ENCODE results near the gene GGPS1. TPM values are rescaled to one million over a fixed set of nuclear protein-coding genes. Genes with fewer than 3 reads are reported as not detected.
A peak's percentile ranks its signal among the peaks of the same experiment; 100 is the strongest.
"Not testable (repeated sequence)": the region's sequence is repeated elsewhere in the genome, so short reads cannot be mapped to it uniquely, and the experiment has no call there.

The GGPS1 gene
- total RNA-seq, 1 donor from 2014 or later, result 21.1 TPM

DNA sequence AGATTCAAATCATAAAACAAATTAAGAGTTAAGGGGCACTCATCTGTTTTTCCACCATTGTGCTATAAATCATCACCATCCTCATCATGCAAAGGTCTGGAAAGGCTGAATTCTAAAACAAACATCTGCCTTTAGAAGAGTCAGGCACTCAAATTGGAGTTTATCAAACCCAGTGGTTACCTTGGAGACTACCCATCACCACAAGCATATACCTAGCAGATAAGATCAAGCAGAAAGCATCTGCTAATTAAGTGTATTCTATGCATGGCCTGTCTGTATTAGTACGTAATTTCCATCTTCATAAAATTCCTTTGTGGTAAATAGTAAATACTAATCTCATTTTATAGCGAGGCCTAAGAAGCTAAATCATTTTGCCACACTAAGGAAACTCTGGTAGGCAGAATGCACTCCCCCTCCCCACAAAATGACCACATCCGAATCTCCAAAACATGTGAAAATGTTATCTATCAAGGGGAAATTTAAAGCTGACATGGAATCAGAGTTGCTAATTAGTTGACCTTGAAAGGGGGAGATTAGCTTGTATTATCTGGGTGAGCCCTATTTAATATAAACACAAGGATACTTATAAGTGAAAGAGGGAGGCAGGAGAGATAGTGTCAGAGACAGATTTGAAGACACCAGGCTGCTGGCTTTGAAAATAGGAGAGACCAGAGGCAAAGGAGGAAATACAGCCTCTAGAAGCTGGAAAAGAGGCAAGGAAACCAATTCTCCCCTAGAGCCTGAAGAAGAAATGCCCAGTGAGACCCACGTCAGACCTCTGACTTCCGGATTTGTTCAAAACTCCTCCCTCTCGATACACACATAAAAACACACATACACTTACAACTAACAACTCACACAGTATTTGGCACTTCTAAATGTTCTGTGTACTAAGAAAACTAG, 23.6 kb upstream of the GGPS1 start:
- ATAC-seq, result no peak

DNA sequence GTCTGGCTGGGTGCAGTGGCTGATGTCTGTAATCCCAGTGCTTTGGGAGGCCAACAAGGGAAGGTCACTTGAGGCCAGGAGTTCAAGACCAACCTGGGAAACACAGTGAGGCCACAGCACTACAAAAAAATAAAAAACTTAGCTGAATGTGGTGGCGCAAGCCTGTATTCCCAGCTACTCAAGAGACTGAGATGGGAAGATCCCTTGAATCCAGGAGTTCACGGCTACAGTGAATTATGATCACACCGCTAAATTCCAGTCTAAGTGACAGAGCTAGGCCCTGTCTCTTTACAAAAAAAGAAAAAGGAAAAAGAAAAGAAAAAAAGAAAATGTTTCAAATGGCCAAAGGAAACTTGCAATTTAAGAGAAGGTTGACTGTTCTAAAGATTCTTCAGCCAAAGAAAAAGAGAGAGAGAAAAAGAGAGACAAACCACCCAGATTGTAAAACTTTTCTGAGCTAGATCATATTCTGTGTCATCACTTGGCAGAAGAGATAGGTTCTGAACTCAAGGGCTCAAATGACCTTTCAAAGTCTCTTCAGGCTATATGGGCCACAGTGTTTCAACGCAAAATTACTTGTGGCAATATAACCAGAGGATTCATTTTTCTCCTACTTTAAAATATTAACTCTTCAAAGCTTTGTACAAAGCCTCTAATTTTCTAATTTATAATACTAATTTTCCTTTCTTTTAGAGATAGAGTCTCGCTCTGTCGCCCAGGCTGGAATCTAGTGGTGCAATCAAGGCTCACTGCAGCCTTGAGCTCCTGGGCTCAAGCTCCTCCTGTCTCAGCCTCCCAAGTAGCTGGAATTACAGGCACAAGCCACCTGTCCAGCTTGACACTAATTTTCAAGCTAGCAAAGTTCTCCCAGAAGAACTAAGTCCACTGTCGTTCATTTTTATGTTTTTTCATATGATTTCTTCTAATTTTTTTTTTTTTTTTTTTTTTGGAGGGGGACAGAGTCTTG, 20.9 kb upstream of the GGPS1 start:
- no peak for ATAC-seq

DNA sequence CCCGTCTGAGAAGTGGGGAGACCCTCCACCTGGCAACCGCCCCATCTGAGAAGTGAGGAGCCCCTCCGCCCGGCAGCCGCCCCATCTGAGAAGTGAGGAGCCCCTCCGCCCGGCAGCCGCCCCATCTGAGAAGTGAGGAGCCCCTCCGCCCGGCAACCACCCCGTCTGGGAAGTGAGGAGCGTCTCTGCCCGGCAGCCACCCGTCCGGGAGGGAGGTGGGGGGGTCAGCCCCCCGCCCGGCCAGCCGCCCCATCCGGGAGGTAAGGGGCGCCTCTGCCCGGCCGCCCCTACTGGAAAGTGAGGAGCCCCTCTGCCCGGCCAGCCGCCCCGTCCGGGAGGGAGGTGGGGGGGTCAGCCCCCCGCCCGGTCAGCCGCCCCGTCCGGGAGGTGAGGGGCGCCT, 19.2 kb upstream of the GGPS1 start:
- not testable (repeated sequence) for ATAC-seq

DNA sequence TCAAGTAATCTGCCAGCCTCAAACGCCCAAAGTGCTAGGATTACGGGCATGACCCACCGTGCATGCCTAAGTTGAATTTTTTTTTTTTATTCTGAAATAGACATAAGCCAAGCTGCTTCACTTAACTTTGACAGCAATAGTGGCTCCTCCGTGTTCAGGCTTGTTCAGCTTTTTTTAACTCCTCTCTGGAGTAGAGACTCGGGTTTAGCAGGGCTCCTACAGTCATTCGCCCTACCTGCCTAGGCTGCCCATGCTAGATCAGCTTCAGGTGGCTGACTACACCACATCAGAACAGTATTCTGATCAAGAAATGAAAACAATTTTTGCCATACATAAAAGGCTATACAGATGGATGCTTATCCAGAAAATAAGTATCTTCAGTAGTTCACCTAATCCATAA, 15.1 kb upstream of the GGPS1 start:
- peak; percentile 95 for ATAC-seq

DNA sequence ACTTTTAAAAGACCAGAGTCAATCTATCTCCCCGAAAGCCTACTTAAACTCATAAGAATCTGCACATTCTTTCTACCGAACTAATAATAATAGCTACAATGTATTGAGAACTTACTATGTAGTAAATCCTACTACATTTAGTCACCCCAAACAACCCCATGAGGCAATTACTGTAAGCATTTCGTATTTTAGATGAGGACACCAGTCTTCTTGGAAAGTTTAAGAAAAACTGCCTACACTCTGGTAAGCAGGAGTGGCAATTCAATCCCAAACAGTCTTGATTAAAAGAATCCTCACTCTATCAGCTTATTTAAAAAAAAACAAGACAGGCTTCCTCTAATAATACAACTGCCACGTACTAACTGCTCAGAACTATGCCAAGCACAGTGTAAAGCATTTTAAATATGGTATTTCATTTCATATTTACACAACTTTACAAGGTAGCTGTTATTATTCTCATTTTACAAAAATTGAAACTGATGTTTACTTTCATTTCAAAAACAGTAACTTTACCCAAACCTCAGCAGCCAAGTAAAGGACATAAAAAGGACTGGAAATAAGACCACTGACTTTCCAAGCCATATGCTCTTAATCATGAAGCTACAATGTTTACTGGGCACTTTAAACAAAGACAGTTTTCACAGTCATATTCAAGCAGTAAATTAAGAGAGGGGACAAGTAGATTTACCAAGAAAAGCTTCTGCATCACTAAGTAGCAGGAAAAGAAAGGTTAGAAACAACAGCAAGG, 14.3 kb upstream of the GGPS1 start:
- no peak for ATAC-seq

DNA sequence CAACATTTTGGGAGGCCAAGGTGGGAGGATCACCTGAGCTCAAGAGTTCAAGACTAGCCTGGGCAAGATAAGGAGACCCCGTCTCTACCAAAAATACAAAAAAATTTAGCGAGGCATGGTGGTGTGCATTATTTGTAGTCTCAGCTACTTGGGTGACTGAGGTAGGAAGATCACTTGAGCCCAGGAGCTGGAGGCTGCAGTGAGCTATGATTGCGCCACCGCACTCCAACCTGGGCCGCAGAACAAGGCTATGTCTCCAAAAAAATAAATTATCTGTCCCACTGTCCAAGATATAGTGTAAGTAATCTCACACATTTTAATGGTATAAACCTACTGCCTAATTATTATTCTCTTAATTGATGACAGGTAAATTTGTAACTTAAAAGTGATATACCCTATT, 13.2 kb upstream of the GGPS1 start:
- no peak for ATAC-seq

DNA sequence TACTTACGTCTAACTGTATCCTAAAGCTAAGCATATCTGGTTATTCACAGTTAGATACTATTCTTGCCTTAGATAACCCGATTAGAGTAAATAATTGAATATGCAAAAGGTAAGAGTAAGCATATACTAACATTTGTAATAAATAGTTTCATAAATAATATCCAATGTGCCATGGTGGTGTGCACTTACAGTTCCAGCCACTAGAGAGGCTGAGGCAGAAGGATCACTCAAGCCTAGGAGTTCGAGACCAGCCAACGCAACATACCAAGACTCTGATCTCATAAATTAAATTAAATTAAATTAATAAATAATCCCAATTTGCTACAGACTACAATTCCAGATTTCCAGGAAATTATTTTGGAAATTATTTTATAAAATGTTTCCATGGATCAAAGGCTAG, 12.6 kb upstream of the GGPS1 start:
- ATAC-seq, result no peak

DNA sequence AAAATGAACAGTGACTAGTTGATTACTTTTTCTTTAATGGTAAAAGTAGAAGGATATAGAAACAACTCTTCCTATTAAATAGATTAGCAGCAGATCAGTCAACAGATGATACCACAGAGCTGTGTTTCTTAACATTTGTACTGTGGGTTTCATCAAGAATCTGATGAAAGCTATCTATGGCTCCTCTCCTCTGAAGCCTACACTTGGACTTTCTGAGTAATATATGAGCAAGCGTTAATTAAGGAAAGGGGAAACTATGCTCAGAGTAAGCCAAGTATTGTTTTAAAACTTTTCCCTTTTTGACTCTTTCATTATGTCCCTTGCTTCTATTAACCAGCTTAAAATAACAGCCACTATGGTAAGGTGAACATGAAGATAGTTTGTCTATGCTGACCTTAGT, 11.2 kb upstream of the GGPS1 start:
- no peak for ATAC-seq

DNA sequence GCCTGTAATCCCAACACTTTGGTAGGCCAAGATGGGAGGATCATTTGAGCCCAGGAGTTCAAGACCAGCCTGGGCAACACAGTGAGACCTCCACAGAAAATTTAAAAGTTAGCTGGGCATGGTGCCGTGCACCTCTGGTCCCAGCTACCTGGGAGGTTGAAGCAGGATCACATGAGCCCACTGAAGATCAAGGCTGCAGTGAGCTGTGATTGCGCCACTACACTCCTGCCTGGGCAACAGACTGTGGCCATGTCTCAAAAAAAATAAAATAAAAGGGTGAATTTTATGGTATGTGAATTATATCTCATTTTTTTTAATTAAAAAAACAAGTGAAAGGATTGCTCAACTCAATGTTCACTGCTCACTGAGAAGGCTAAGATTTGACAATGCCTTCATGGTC, 9.1 kb upstream of the GGPS1 start:
- ATAC-seq, result no peak

DNA sequence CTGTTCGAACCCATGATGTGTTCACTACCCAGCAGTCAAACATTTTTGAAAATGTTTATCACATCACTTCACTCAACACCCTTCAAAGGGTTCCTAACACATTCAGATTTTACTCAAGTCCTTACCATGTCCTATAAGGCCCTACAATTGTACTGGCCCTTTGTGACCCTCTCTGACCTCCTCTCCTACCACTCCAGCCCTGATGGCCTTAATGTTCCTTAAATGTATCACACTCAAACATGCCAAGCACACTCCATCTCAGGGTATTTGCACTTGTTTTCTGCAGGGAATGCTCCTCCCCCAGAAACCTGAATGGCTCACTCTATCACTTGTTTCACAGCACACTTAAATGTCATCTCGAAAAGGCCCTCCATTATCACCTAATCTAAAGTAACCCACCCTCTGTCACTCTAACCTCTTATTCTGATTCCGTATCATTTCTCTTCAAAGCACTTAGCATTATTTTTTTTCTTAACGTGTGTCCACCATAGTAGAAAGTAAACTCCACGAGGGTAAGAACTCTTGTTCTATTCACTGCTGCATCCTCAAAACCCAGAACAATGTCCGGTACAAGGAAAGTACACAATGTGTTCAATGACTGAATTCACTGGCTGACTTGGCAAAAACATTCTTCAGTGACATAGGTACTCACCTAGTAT, 7.7 kb upstream of the GGPS1 start:
- no peak for ATAC-seq

DNA sequence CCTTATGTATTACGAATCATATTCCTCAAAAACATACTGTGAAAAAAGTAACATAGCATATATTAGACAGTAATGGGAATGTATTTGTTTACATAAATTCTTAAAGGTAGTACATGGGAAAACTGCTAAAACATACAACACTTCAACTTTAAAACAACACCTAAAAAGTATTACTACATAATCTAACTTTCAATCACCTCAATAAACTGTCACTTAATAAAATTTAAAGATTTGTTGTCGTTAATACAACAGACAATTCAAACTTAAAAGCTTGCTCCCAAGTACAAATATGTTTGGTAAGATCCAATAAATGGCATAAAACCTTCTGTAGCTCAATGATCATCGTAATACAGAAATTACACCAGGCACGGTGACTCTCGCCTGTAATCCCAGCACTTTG, 4.1 kb upstream of the GGPS1 start:
- ATAC-seq, result no peak

DNA sequence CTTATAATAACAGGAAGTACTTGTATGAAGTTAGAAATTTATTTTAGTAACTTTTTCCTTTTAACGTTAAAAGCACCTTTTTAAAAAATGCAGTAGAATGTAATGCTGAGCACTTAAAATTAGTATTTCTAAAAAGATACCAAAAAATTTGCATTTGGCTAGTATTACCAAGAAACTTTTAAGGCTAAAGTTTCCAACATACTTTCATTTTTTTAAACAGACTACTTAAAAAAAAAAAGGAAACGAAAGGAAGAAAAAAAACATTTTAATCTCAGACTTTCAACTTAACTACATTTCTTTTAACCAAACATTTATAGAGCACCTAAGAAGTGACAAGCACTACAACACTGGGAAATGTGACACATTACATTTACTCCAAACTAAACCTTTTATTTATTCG, 3.2 kb upstream of the GGPS1 start:
- no peak for ATAC-seq

DNA sequence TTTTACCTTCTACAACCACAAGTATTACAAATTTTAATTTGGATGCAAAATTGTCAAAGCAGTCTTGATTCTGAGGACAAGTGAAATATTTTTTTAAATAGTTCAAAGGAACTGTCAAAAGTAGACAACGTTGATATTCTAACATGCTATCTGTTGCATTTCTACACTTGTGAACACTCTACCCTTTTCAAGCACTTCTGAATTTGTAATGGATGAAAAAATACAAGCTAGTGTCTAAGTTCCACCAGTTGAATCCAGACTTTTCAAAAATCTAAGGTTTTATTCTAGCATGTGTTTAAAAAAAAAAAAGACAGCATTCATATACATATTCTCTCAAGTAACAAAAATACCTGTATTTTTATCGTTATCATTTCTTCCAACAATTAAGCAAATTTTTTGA, 2.5 kb upstream of the GGPS1 start:
- ATAC-seq, result no peak

DNA sequence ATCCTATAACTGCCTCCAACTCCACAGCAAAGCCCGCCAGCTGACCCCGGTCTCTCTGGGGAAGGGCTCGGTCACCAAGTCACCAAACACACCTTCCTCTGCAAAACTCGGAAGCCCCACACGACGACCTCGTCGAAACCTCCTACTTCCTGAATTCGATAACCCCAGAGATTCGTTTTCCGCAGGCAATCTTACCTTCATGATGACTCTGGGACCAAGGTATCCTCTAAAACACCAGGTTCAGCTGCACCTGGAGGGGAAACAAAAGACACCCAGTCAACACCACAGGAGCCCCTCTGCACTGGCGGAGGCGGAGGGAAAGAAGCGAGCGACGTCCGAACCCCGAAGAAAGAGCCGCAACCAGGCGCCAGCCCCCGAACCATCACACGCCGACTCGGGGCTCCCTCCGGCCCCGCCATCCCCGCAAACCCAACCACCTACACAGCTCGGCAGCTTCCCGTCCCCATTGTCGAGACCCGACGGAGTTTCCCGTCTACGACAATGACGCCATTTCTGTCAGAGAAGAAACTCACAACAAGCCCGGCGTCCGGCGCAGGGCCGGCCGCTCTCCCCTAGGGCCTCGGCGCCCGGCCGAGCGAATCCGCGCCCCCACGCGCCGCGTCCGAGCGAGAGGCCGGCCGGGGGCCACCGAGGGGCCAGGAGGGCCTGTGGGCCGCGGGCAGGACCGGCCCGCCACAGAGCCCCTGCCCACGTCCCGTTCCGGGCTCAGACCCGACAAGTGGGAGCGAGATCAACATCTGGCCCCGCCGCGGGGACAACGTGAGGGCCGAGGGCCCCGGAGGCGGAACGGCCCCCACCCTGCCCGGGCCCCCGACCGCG, 1.4 kb upstream of the GGPS1 start:
- ATAC-seq, result no peak

DNA sequence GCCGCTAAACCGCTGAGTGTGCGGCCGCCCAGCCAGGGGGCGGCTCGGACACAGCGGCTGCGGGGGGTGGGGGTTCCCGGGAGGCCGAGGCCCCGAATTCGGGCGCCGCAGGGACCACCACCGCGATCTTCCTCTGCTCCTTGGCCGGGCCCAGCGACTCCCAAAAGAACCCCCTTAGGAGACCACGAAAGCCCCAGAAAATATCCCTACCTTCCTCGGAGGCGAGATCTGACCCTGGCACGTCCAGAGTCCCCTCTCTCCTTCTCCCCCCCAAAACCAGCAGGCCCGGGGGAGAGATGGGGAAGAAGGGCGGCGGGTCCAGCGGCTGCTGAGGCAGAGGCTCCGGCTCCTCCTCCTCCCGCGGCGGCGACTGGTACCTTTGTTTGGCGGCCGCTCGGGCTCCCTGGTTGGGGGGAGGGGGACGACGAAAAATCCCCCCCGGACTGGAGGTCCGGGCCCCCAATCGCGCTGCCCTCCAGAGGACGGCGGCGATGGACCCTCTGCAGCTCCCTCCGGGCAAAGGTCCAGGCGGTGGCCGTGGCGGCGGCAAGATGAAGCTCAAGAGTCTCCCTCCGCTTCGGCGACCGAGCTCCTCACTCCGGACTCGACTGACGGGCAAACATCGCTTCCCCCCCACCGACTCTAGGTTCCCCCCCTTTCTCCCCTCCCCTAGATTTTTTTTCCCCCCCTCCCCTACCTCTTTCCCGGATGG, 655 bp upstream of the GGPS1 start, which contains the start of gene ARID4B:
Gene ARID4B (minus strand): TSS at position 621 of the 712 bp plus-strand sequence. CDS start 1,260 bp downstream, outside the sequence.
- peak; percentile 1 for ATAC-seq

DNA sequence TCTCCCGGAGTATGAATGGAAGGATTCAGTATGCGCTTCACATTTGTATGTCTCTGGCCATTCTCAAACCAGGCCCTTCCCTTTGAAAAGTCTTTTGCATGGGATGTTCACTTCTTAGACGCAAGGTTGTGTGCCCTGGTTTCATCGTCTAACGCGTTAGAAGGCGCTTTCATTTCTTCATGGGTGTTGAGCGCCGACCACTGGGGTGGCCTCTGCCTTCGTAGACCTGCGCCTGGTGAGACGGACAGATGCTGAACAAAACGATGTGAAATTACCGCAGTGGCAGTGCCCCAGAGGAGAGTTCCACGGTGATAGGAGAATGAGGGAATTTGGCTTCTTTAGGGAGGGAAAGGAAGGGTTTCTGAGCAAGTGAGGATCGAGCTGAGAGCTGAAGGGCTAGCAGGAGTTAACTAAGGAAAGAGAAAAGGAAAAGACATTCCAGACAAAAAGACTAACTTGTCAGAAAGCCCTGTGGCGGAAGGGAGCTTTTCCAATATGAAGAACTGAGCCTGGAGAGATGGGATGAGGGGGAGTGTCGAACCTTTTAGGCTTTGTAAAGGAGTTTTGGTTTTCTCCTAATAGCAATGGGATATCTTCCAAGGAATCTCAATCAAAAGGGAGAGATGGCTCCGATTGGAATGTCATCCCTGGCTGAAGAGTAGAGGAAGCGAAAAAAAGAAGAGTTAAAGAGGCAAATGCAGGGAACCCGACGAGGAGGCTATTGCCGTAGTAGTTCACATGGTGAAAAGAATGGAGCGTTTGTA, 951 bp downstream of the GGPS1 start:
- ATAC-seq, result no peak

DNA sequence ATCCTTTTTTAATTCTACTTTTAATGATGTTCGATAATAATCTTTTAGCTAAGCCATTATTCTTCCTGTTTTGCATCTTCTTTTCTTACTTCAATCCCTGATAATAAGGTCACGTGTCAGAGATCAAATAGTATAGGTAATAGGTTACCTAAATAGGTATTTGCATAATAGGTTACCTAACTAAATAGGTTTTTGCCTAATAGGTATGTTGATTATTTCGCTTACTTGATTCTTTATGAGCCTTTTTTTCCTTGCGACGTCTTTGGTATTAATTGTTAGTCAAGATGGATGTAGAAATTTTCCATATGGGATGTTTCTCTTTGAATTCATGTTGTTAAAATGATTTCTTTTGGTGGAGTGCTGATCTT, 2.5 kb downstream of the GGPS1 start:
- no peak for ATAC-seq

DNA sequence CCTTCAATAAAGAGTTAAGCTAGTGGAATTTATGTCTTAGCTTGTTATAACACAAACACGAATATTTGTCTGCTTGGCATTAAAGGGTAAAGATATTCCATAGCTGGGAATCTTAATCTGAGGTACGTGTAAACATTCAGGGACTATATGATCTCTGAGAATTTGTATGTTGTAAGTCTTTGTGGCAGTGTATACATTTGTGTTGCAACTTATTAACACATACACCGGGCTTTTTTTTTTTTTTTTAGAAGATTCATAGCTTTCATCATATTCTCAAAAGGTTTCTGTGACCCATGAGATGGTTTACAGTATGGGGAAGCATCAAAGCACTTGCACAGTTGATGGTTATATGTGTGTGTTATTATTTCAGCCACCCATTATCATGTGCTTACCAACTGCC, 3.0 kb downstream of the GGPS1 start:
- ATAC-seq, result no peak

DNA sequence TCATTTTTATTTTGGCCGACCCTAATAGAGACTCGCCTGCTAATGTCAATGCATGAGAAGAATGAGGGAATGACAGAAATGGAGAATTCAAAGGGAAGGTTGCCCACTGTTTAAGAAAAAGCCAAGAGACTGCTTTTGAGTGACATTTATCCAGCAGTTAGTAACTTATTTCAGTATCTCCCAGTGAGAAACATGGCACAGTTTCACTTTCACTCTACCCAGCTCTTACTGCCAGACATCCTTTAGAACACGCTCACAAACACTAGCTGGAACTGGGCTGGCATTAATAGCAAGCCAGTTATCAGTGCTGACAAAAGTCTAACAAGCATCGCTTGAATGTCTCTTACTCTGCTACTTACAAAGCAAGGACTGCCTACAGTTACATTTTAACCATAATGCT, 8.5 kb downstream of the GGPS1 start:
- no peak for ATAC-seq

DNA sequence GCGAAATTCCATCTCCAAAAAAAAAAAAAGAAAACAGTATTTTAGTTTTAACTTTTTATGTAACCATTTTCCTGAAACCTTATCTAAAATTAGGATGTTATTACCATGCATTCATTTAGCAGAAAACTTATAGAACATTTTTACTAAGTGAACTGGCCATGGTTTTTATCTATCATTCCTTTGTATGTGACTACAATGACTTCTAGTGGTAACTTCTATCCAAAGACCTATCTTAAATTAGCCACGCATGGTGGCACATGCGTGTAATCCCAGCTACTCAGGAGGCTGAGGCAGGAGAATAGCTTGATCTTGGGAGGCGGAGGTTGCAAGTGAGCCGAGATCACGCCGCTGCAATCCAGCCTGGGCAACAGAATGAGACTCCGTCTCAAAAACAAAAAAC, 11.4 kb downstream of the GGPS1 start:
- no peak for ATAC-seq
